Activated CD8-positive, alpha-beta memory T cell treated with anti-CD3 and anti-CD28 coated beads, Interleukin-2, amount 50 U/mL, for 1 hour (primary cell): ENCODE data around the gene PPP1R14B.
"Not testable (repeated sequence)": the region's sequence is repeated elsewhere in the genome, so short reads cannot be mapped to it uniquely, and the experiment has no call there.

ENCODE experiments used
- DNase-seq: peaks from one replicate; pipeline ENCODE4 v3.0.0-alpha.2; 2020; ENCODE audit errors: extremely low read depth

Gene PPP1R14B

GRCh38 chr11:64260147-64260708, 13.5 kb upstream of the PPP1R14B start:
- DNase-seq = no peak

GRCh38 chr11:64259533-64260067, 12.9 kb upstream of the PPP1R14B start:
- DNase-seq = no peak

- no peak for DNase-seq
These were observed 12.3 kb upstream of the PPP1R14B start for GRCh38 chr11:64258946-64259532.

GRCh38 chr11:64258356-64258755, 11.6 kb upstream of the PPP1R14B start:
- no peak for DNase-seq

GRCh38 chr11:64256300-64256699, 9.6 kb upstream of the PPP1R14B start:
- no peak for DNase-seq

- no peak for DNase-seq
These were observed 8.7 kb upstream of the PPP1R14B start for GRCh38 chr11:64255135-64256128.

GRCh38 chr11:64254326-64254725, 7.6 kb upstream of the PPP1R14B start:
- no peak for DNase-seq

GRCh38 chr11:64253481-64253880, 6.7 kb upstream of the PPP1R14B start:
- DNase-seq = no peak

- no peak for DNase-seq
These were observed 6.3 kb upstream of the PPP1R14B start for GRCh38 chr11:64253043-64253442.

GRCh38 chr11:64252003-64252872, 5.5 kb upstream of the PPP1R14B start:
- DNase-seq = no peak

- no peak for DNase-seq
These were observed 4.9 kb upstream of the PPP1R14B start for GRCh38 chr11:64251753-64252002.

- no peak for DNase-seq
These were observed 4.4 kb upstream of the PPP1R14B start, which contains the start of gene PLCB3 for GRCh38 chr11:64251016-64251752. PLCB3 (plus strand) TSS chr11:64251530; CDS start chr11:64251650, 120 bp downstream.

GRCh38 chr11:64250415-64251015, 3.8 kb upstream of the PPP1R14B start:
- no peak for DNase-seq

- no peak for DNase-seq
These were observed 3.0 kb upstream of the PPP1R14B start for GRCh38 chr11:64249563-64250414.

- no peak for DNase-seq
These were observed 2.3 kb upstream of the PPP1R14B start for GRCh38 chr11:64249038-64249437.

- DNase-seq = no peak
These were observed 1.8 kb upstream of the PPP1R14B start for GRCh38 chr11:64248578-64248977.

GRCh38 chr11:64247729-64248531, 1.2 kb upstream of the PPP1R14B start:
- DNase-seq = no peak

- not testable (repeated sequence) for DNase-seq
These were observed 197 bp downstream of the PPP1R14B start for GRCh38 chr11:64246621-64246870.
